ENCODE data around the gene NPTX1. TPM values are rescaled to one million over a fixed set of nuclear protein-coding genes. Genes with fewer than 3 reads are reported as not detected.

The NPTX1 gene
- total and polyA plus RNA-seq, 2 of the 13 experiments (the other 11 are each of a cell fraction or from before 2014, with no cell fraction given) = 0.01 TPM; not detected in 1

GRCh38 chr17:80453998-80454556 lies 22.3 kb downstream of the NPTX1 start (continued):
- TF ChIP-seq ZGPAT (CRISPR knock-in tag; IDR thresholded peaks at IDR 0.05) = no peak
- no peak for TF ChIP-seq ZNF563 (CRISPR knock-in tag; IDR thresholded peaks at IDR 0.05)
- TF ChIP-seq, protein P1, sequence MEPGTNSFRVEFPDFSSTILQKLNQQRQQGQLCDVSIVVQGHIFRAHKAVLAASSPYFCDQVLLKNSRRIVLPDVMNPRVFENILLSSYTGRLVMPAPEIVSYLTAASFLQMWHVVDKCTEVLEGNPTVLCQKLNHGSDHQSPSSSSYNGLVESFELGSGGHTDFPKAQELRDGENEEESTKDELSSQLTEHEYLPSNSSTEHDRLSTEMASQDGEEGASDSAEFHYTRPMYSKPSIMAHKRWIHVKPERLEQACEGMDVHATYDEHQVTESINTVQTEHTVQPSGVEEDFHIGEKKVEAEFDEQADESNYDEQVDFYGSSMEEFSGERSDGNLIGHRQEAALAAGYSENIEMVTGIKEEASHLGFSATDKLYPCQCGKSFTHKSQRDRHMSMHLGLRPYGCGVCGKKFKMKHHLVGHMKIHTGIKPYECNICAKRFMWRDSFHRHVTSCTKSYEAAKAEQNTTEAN (CRISPR knock-in tag; conservative IDR thresholded peaks at IDR 0.05) = no peak
- TF ChIP-seq SOX13 (IDR thresholded peaks at IDR 0.05) = no peak
- TF ChIP-seq SOX13 (CRISPR knock-in tag; conservative IDR thresholded peaks at IDR 0.05 in 1 of 2, IDR thresholded peaks at IDR 0.05 in 1 of 2) = no peak
- no peak for TF ChIP-seq BCL6 (CRISPR knock-in tag; IDR thresholded peaks at IDR 0.05)
- no peak for TF ChIP-seq GATAD1 (CRISPR knock-in tag; IDR thresholded peaks at IDR 0.05)
- no peak for TF ChIP-seq SP2 (CRISPR knock-in tag; IDR thresholded peaks at IDR 0.05)
- peak; percentile 100 for TF ChIP-seq ZMYM3 (CRISPR knock-in tag; IDR thresholded peaks at IDR 0.05)
- TF ChIP-seq E2F1 (CRISPR knock-in tag; IDR thresholded peaks at IDR 0.05) = no peak
- TF ChIP-seq RAD51 (IDR thresholded peaks at IDR 0.05; ENCODE audit: borderline replicate concordance) = no peak
- no peak for TF ChIP-seq NFYC (CRISPR knock-in tag; IDR thresholded peaks at IDR 0.05)
- TF ChIP-seq HOXD1 (CRISPR knock-in tag; IDR thresholded peaks at IDR 0.05) = no peak
- TF ChIP-seq TSC22D2 (CRISPR knock-in tag; IDR thresholded peaks at IDR 0.05; ENCODE audit: borderline replicate concordance) = 0 out of 2 replicates have a peak, but pooled peaks have one; percentile 10
- no peak for TF ChIP-seq SMARCE1 (IDR thresholded peaks at IDR 0.05; ENCODE audit: borderline replicate concordance)
- TF ChIP-seq PHF20 (CRISPR knock-in tag; IDR thresholded peaks at IDR 0.05) = no peak
- TF ChIP-seq AKNA (CRISPR knock-in tag; IDR thresholded peaks at IDR 0.05; ENCODE audit: borderline replicate concordance) = no peak
- no peak for TF ChIP-seq ZNF607 (CRISPR knock-in tag; IDR thresholded peaks at IDR 0.05; ENCODE audit: borderline replicate concordance)
- no peak for TF ChIP-seq ZNF446 (CRISPR knock-in tag; IDR thresholded peaks at IDR 0.05)
- no peak for TF ChIP-seq FOXC1 (CRISPR knock-in tag; IDR thresholded peaks at IDR 0.05; ENCODE audit: borderline replicate concordance)
- TF ChIP-seq ZNF784 (CRISPR knock-in tag; IDR thresholded peaks at IDR 0.05; ENCODE audit: borderline replicate concordance) = no peak
- no peak for TF ChIP-seq MYNN (CRISPR knock-in tag; IDR thresholded peaks at IDR 0.05; ENCODE audit: low read depth)
